Retinal pigment epithelial cell (primary cell): Measurements from ENCODE around the gene LINS1.

Experiments
- DNase-seq: peaks from one replicate; pipeline ENCODE4 v3.0.0-alpha.2; 2010; ENCODE audit warnings: low read depth
- H3K4me3 ChIP-seq: 2 replicates; pipeline ENCODE4 v1.5.1; 2011; ENCODE audit warnings: mild to moderate bottlenecking, low read length, control low read depth, moderate library complexity
- TF ChIP-seq, protein P1 (sequence below): conservative IDR thresholded peaks from 2 replicates; pipeline ENCODE4 v1.5.1; 2011; ENCODE audit warnings: low read depth, low read length, control low read depth, inconsistent platforms

LINS1 gene

DNA sequence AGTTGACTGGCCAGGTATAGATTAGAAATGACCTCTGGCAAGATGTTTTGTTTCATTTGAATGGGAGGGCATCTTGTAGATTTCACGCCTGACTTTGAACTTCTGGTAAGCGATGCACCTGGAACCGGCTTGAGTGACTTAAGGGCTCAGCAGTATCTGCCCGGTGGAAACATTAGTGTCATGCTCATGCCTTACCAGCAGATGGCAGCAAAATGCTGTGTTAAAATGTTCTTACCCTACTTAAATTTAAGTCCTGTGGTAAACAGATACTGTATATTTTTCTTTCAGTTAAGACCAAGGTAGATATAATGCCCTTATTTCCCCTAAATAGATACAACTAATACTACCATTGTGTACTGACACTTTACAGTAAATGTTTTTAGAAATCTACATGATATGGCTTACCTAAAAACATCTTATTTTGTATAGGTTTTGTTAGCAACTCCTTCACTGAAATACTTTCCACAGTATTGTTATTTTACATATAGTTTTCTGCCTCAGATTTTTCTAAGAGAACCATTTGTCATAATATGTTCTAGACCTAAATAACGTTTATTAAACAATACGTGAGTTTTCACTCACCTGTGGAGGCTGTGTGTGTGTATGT lies 25.9 kb upstream of the LINS1 start:
- no peak overlapping the region for H3K4me3 ChIP-seq
- TF ChIP-seq, protein P1, sequence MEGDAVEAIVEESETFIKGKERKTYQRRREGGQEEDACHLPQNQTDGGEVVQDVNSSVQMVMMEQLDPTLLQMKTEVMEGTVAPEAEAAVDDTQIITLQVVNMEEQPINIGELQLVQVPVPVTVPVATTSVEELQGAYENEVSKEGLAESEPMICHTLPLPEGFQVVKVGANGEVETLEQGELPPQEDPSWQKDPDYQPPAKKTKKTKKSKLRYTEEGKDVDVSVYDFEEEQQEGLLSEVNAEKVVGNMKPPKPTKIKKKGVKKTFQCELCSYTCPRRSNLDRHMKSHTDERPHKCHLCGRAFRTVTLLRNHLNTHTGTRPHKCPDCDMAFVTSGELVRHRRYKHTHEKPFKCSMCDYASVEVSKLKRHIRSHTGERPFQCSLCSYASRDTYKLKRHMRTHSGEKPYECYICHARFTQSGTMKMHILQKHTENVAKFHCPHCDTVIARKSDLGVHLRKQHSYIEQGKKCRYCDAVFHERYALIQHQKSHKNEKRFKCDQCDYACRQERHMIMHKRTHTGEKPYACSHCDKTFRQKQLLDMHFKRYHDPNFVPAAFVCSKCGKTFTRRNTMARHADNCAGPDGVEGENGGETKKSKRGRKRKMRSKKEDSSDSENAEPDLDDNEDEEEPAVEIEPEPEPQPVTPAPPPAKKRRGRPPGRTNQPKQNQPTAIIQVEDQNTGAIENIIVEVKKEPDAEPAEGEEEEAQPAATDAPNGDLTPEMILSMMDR, result peak; percentile 80
- peak; percentile 43 for DNase-seq

DNA sequence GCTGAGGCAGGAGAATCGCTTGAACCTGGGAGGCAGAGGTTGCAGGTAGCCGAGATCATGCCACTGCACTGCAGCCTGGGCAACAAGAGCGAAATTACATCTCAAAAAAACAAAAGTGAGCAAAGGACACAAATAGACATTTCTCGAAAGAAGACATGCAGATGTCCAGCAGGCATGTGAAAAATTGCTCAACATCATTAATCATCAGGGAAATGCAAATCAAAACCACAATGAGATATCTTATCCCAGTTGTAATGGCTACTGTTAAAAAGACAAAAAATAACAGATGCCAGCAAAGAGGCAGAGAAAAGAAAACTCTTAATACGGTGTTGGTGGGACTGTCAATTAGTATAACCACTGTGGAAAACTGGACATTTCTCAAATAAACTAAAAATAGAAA lies 21.3 kb upstream of the LINS1 start:
- TF ChIP-seq, protein P1, result no peak
- DNase-seq, result no peak

DNA sequence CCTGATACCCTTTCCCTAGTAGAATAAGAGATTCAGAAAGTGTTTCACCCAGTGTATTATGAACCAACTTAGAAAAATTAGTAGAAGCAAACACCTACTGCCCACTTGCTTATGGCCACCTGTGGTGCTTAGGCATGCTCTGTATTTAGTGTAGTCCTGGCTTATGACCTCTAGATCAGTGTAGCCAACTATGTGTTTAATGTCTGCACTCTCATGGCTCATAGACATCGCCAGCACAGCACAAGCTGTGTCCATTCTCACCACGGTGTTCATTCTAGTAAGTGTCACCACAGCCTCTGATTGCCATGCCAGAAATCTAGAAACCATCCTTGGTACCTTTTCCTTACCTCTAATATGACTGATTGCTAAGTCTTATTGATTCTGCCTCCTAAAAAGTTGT lies 14.7 kb upstream of the LINS1 start:
- DNase-seq, result no peak
- TF ChIP-seq, protein P1, result no peak
- H3K4me3 ChIP-seq, result no peak overlapping the region

More for the DNA sequence above, 21.3 kb upstream of the LINS1 start:
- no peak overlapping the region for H3K4me3 ChIP-seq

DNA sequence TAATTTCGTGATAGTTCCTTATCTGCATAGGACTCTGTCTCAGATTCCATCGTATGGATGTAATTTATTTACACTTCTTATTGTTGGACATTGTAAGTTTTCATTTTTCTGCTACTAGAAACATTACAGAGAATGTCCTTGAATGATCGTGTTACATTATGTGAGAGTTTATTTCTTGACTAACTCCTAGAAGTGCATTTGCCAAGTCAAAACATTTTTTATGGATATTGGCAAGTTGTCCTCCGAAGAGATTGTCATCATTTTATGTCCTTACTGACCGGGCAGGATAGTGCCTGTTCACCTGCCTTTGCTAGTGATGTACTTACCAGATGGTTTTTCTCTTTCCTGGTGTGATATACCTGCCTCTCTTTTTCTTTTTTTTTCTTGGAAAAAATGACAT lies 13.8 kb upstream of the LINS1 start:
- H3K4me3 ChIP-seq, result no peak overlapping the region
- TF ChIP-seq, protein P1, result no peak
- no peak for DNase-seq

DNA sequence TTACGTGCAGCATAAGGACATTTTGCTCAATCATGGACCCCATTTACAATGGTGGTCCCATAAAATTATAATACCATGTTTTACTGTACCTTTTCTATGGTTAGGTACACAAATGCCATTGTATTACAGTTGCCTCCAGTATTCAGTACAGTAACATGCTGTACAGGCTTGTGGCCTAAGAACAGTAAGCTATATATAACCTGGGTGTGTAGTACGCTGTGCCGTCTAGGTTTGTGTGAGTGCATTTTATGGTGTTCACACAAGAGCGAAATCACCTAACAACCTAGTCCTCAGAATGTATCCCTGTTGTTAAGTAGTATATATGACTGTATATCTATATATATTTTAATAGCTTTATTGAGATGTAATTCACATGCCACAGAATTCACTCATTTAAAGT lies 12.9 kb upstream of the LINS1 start:
- TF ChIP-seq, protein P1, result no peak
- H3K4me3 ChIP-seq, result no peak overlapping the region
- DNase-seq, result no peak

DNA sequence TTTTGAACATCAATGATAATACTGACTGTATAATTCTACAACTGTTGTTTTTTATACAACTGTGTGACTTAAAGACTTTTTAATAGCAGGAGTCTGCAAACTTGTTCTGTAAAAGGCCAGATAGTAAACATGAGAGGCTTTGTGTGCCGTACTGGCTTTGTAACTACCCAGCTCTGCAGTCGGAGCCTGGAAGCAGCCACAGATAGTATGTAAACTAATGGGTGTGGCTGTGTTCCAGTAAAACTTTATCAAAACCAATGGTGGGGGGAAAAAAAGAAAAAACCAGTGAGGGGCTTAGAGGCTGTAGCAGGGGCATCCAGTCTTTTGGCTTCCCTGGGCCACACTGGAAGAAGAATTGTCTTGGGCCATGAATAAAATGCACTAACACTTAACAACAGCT lies 12.4 kb upstream of the LINS1 start:
- DNase-seq, result no peak
- TF ChIP-seq, protein P1, result no peak
- H3K4me3 ChIP-seq, result no peak overlapping the region

DNA sequence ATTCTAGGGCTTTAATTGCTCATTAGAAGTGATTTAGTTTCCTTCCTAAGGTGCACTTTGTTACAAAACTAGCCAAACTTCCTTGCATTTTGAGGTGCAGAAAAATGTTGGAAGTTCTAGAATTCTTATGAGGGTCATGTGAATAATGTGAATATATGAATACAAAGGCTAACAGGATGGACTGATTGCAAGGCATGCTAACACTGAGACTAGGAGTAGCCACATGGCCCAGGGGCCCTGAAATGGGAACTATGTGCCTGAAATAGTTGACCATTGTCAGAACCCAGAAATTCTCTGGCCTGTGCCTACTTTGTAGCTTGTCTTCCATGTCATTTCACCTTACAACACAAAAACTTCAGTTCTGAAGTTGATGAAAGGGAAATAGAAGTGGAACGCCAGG lies 11.2 kb upstream of the LINS1 start:
- H3K4me3 ChIP-seq, result no peak overlapping the region
- TF ChIP-seq, protein P1, result no peak
- DNase-seq, result no peak
